WTC11 (cell line): ENCODE data around the gene GTF2A1L.

Source experiments
- ARID4B ChIP-seq: sonication (generic); formaldehyde crosslinking; IDR thresholded peaks from 2 replicates; pipeline ENCODE4 v1.8.0; 2023; ENCODE audit warnings: missing genetic modification reagents, mild to moderate bottlenecking, borderline replicate concordance
- CREM ChIP-seq: sonication (generic); formaldehyde crosslinking; IDR thresholded peaks from 2 replicates; pipeline ENCODE4 v1.8.1; 2022; ENCODE audit warnings: mild to moderate bottlenecking, missing genetic modification reagents, moderate library complexity
- CTCF ChIP-seq: fragments of 200-600 bp; IDR thresholded peaks from 2 replicates; pipeline ENCODE4 v1.8.0; 2022; ENCODE audit warnings: antibody characterized with exemption
- ESRRA ChIP-seq: sonication (generic); formaldehyde crosslinking; IDR thresholded peaks from 2 replicates; pipeline ENCODE4 v1.8.1; 2022; ENCODE audit warnings: mild to moderate bottlenecking, missing genetic modification reagents, borderline replicate concordance
- HMGA2 ChIP-seq: fragments of 250-450 bp; sonication (Bioruptor Pico); IDR thresholded peaks from 2 replicates; pipeline ENCODE4 v1.4.0; 2021; ENCODE audit warnings: mild to moderate bottlenecking, moderate library complexity
- HMGXB4 ChIP-seq: sonication (generic); formaldehyde crosslinking; IDR thresholded peaks from 2 replicates; pipeline ENCODE4 v1.8.1; 2023; ENCODE audit warnings: mild to moderate bottlenecking, moderate library complexity, missing genetic modification reagents
- MAX ChIP-seq: sonication (generic); formaldehyde crosslinking; IDR thresholded peaks from 2 replicates; pipeline ENCODE4 v1.8.0; 2022; ENCODE audit warnings: mild to moderate bottlenecking, missing genetic modification reagents
- RELA ChIP-seq: sonication (generic); formaldehyde crosslinking; IDR thresholded peaks from 2 replicates; pipeline ENCODE4 v1.8.1; 2022; ENCODE audit warnings: missing genetic modification reagents, mild to moderate bottlenecking, borderline replicate concordance
- SP1 ChIP-seq: sonication (generic); formaldehyde crosslinking; conservative IDR thresholded peaks from 2 replicates; pipeline ENCODE4 v1.8.1; 2022; ENCODE audit warnings: missing genetic modification reagents

- TF ChIP-seq SP1 (CRISPR knock-in tag) (no peak), HMGA2 (CRISPR knock-in tag) (no peak), CTCF (no peak), RELA (CRISPR knock-in tag) (no peak), HMGXB4 (CRISPR knock-in tag) (no peak), CREM (CRISPR knock-in tag) (no peak), ARID4B (CRISPR knock-in tag) (no peak), MAX (no peak), ESRRA (CRISPR knock-in tag) (no peak)
Measured at GRCh38 chr2:48588745-48589144, 28.9 kb upstream of the GTF2A1L start.
